ENCODE results near the gene ITPR3.

DNA sequence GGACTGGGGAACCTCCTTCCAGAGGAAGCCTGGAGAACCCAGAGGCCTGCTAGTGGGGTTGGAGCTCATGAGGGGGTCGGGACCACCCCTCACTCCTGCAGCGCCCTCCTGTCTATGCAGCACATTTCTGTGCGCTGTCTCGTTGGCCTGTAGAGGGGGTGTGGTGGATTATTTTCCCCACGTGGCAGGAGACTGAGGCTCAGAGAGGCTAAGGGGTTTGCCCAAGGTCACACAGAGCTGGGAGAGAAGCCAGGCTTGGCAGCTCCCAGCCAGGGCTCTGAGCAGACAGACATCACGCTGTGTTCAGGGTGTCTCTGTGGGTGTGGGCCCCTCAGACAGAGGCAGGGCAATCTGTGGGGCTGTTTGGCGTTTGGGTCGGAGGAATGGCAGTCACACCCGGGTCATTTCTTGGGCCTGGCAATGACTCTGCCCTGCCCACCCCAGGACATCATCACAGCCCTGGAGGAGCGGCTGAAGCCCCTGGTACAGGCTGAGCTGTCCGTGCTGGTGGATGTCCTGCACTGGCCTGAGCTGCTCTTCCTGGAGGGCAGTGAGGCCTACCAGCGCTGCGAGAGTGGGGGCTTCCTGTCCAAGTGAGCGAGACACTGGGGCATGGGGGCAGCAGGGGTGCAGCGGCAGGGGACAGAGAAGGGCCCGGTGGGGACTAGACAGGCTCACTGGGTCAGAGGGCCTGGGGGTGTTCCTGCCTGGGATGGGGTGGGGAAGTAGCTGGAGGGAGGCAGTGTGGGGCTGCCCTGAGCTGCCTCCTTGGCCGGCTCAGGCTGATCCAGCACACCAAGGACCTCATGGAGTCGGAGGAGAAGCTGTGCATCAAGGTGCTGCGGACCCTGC, 62.7 kb downstream of the ITPR3 start:
- TF ChIP-seq POLR2A (IDR thresholded peaks at IDR 0.05) = no peak
- no peak for TF ChIP-seq CTCF (IDR thresholded peaks at IDR 0.05)
